Measurements from ENCODE around the gene ZNF385C.

ZNF385C gene

GRCh38 chr17:42081516-42082129, 16.6 kb downstream of the ZNF385C start:
- DNase-seq (ENCODE audit: low read depth), result no peak
- no peak for TF ChIP-seq CTCF (IDR thresholded peaks at IDR 0.05; ENCODE audit: insufficient read depth, low read depth, low read length, missing control alignments)
- H3K4me3 ChIP-seq (ENCODE audit: low read depth, low read length), result no peak overlapping the region

GRCh38 chr17:42079541-42079940, 18.7 kb downstream of the ZNF385C start:
- no peak overlapping the region for H3K4me3 ChIP-seq (ENCODE audit: low read depth, low read length)
- no peak for DNase-seq (ENCODE audit: low read depth)
- no peak for TF ChIP-seq CTCF (IDR thresholded peaks at IDR 0.05; ENCODE audit: insufficient read depth, low read depth, low read length, missing control alignments)

GRCh38 chr17:42078396-42079043, 19.8 kb downstream of the ZNF385C start:
- H3K4me3 ChIP-seq (ENCODE audit: low read depth, low read length), result no peak overlapping the region
- DNase-seq (ENCODE audit: low read depth), result no peak
- no peak for TF ChIP-seq CTCF (IDR thresholded peaks at IDR 0.05; ENCODE audit: insufficient read depth, low read depth, low read length, missing control alignments)

- H3K4me3 ChIP-seq (ENCODE audit: low read depth, low read length), result no peak overlapping the region
- no peak for DNase-seq (ENCODE audit: low read depth)
- no peak for TF ChIP-seq CTCF (IDR thresholded peaks at IDR 0.05; ENCODE audit: insufficient read depth, low read depth, low read length, missing control alignments)
These were observed 20.5 kb downstream of the ZNF385C start for GRCh38 chr17:42077755-42078154.

GRCh38 chr17:42076797-42077559, 21.3 kb downstream of the ZNF385C start:
- H3K4me3 ChIP-seq (ENCODE audit: low read depth, low read length), result no peak overlapping the region
- no peak for DNase-seq (ENCODE audit: low read depth)

GRCh38 chr17:42075789-42076188, 22.5 kb downstream of the ZNF385C start:
- no peak for TF ChIP-seq CTCF (IDR thresholded peaks at IDR 0.05; ENCODE audit: insufficient read depth, low read depth, low read length, missing control alignments)
- H3K4me3 ChIP-seq (ENCODE audit: low read depth, low read length), result no peak overlapping the region

More at GRCh38 chr17:42076797-42077559, 21.3 kb downstream of the ZNF385C start:
- no peak for TF ChIP-seq CTCF (IDR thresholded peaks at IDR 0.05; ENCODE audit: insufficient read depth, low read depth, low read length, missing control alignments)

More at GRCh38 chr17:42075789-42076188, 22.5 kb downstream of the ZNF385C start:
- DNase-seq (ENCODE audit: low read depth), result no peak

All from GM12865 (cell line).